HepG2 (cell line): ENCODE results near the gene SDR39U1. TPM values are rescaled to one million over a fixed set of nuclear protein-coding genes. Genes with fewer than 3 reads are reported as not detected.

Source experiments
- CREBL2 ChIP-seq: sonication (generic); formaldehyde crosslinking; IDR thresholded peaks from 2 replicates; pipeline ENCODE4 v1.8.1; 2023; ENCODE audit warnings: missing genetic modification reagents, mild to moderate bottlenecking, borderline replicate concordance
- DR1 ChIP-seq: sonication (generic); formaldehyde crosslinking; IDR thresholded peaks from 2 replicates; pipeline ENCODE4 v1.8.0; 2021; ENCODE audit warnings: mild to moderate bottlenecking, missing genetic modification reagents, inconsistent platforms
- DZIP1 ChIP-seq: sonication (generic); formaldehyde crosslinking; IDR thresholded peaks from 2 replicates; pipeline ENCODE4 v1.5.0; 2020; ENCODE audit warnings: mild to moderate bottlenecking, missing genetic modification reagents
- E2F5 ChIP-seq: sonication (generic); formaldehyde crosslinking; conservative IDR thresholded peaks from 2 replicates; pipeline ENCODE4 v1.4.0; 2020; ENCODE audit warnings: missing genetic modification reagents
- EED ChIP-seq: sonication (generic); formaldehyde crosslinking; IDR thresholded peaks from 2 replicates; pipeline ENCODE4 v1.5.0; 2020; ENCODE audit warnings: mild to moderate bottlenecking, missing genetic modification reagents
- HNRNPH1 ChIP-seq: fragments of 200-400 bp; formaldehyde crosslinking; optimal IDR thresholded peaks from 2 replicates; pipeline ENCODE3; 2017; ENCODE audit warnings: mild to moderate bottlenecking, low read depth, low read length
- HNRNPLL ChIP-seq: fragments of 200-400 bp; formaldehyde crosslinking; IDR thresholded peaks from 2 replicates; pipeline ENCODE4 v1.6.1; 2017; ENCODE audit warnings: mild to moderate bottlenecking, low read depth, low read length; ENCODE audit not compliant: poor library complexity, severe bottlenecking
- IRF2 ChIP-seq: IDR thresholded peaks from 2 replicates; pipeline ENCODE4 v1.6.1; 2018; ENCODE audit warnings: missing genetic modification reagents, missing compliant biosample characterization
- IRX3 ChIP-seq: sonication (generic); formaldehyde crosslinking; IDR thresholded peaks from 2 replicates; pipeline ENCODE4 v1.8.1; 2023; ENCODE audit warnings: mild to moderate bottlenecking, low read depth, missing genetic modification reagents, borderline replicate concordance
- MYPOP ChIP-seq: sonication (generic); formaldehyde crosslinking; IDR thresholded peaks from 2 replicates; pipeline ENCODE4 v1.8.1; 2023; ENCODE audit warnings: mild to moderate bottlenecking, moderate library complexity, missing genetic modification reagents
- NR2F2 ChIP-seq: IDR thresholded peaks from 2 replicates; pipeline ENCODE4 v1.6.1; 2012; ENCODE audit warnings: low read depth, inconsistent platforms, borderline replicate concordance
- NR3C1 ChIP-seq: sonication (generic); formaldehyde crosslinking; IDR thresholded peaks from 2 replicates; pipeline ENCODE4 v1.4.0; 2020; ENCODE audit warnings: missing genetic modification reagents
- RARA ChIP-seq: IDR thresholded peaks from 2 replicates; pipeline ENCODE4 v1.6.1; 2016; ENCODE audit warnings: missing genetic modification reagents, missing compliant biosample characterization
- SAFB2 ChIP-seq: sonication (generic); formaldehyde crosslinking; IDR thresholded peaks from 2 replicates; pipeline ENCODE4 v1.5.1; 2020; ENCODE audit warnings: missing genetic modification reagents, low read depth, mild to moderate bottlenecking, borderline replicate concordance
- SIN3B ChIP-seq: fragments of 150-350 bp; IDR thresholded peaks from 2 replicates; pipeline ENCODE4 v1.6.1; 2014; ENCODE audit warnings: low read length
- SMAD1 ChIP-seq: sonication (generic); formaldehyde crosslinking; IDR thresholded peaks from 2 replicates; pipeline ENCODE4 v1.4.0; 2020; ENCODE audit warnings: missing genetic modification reagents, low read depth, mild to moderate bottlenecking, borderline replicate concordance
- SNAPC2 ChIP-seq: sonication (generic); formaldehyde crosslinking; IDR thresholded peaks from 2 replicates; pipeline ENCODE4 v1.8.1; 2022; ENCODE audit warnings: mild to moderate bottlenecking, missing genetic modification reagents
- SPEN ChIP-seq: sonication (generic); formaldehyde crosslinking; IDR thresholded peaks from 2 replicates; pipeline ENCODE4 v1.5.1; 2020; ENCODE audit warnings: low read depth, mild to moderate bottlenecking, missing genetic modification reagents
- ZNF232 ChIP-seq: sonication (generic); formaldehyde crosslinking; IDR thresholded peaks from 2 replicates; pipeline ENCODE4 v1.4.0; 2020; ENCODE audit warnings: missing genetic modification reagents, borderline replicate concordance
- ZNF253 ChIP-seq: sonication (generic); formaldehyde crosslinking; IDR thresholded peaks from 2 replicates; pipeline ENCODE4 v1.8.0; 2022; ENCODE audit warnings: mild to moderate bottlenecking, missing genetic modification reagents, borderline replicate concordance
- ZNF350 ChIP-seq: sonication (generic); formaldehyde crosslinking; IDR thresholded peaks from 2 replicates; pipeline ENCODE4 v1.4.0; 2020; ENCODE audit warnings: mild to moderate bottlenecking, low read depth, missing genetic modification reagents, borderline replicate concordance
- ZNF619 ChIP-seq: sonication (generic); formaldehyde crosslinking; IDR thresholded peaks from 2 replicates; pipeline ENCODE4 v1.4.0; 2020; ENCODE audit warnings: mild to moderate bottlenecking, missing genetic modification reagents
- ZNF639 ChIP-seq: conservative IDR thresholded peaks from 2 replicates; pipeline ENCODE4 v1.6.1; 2018; ENCODE audit warnings: missing genetic modification reagents
- ZSCAN22 ChIP-seq: sonication (generic); formaldehyde crosslinking; IDR thresholded peaks from 2 replicates; pipeline ENCODE4 v1.4.0; 2020; ENCODE audit warnings: mild to moderate bottlenecking, missing genetic modification reagents
- polyA plus RNA-seq, 8 experiments: library from polyadenylated mRNA; depleted of rRNA in 3 of 8; stranded (reverse) in 7 of 8; unstranded in 1 of 8; fragments of >200 nt; fragmentation: Illumina TruSeq in 4 of 8; extraction: Trizol in 4 of 8; gene quantifications; 2 replicates each; pipeline versions ENCODE4 v1.2.1 to v1.2.3, GENCODE V29; 2011 to 2016; ENCODE audit warnings: low read depth in 4 of 8, missing spikeins in 1 of 8, mixed read lengths in 1 of 8; ENCODE audit not compliant: insufficient read depth in 1 of 8
- total RNA-seq, 5 experiments: library from RNA; depleted of rRNA; stranded (reverse); fragments of >200 nt; fragmentation: Illumina TruSeq; extraction: Trizol; gene quantifications; 2 replicates each; pipeline ENCODE4 v1.2.3, GENCODE V29; 2016; ENCODE audit warnings: low read depth in 1 of 5

The SDR39U1 gene
- total and polyA plus RNA-seq, 2 of the 13 experiments (the other 11 are each of a cell fraction or from before 2014, with no cell fraction given): 34.4 to 129 TPM

GRCh38 chr14:24481622-24482324 is 39.2 kb upstream of the SDR39U1 start (continued):
- TF ChIP-seq ZNF350 (CRISPR knock-in tag) (peak; percentile 98), NR3C1 (CRISPR knock-in tag) (no peak; the same call in 1 of the 2 replicates), IRF2 (CRISPR knock-in tag) (peak; percentile 89), SIN3B (0 out of 2 replicates have a peak, but pooled peaks have one; percentile 42), SNAPC2 (no peak), NR2F2 (no peak; the same call in 1 of the 2 replicates), ZNF619 (peak; percentile 98), E2F5 (CRISPR knock-in tag) (0 out of 2 replicates have a peak, but pooled peaks have one; percentile 69), ZNF639 (CRISPR knock-in tag) (no peak), ZNF232 (CRISPR knock-in tag) (peak; percentile 87; the same call in 1 of the 2 replicates), SMAD1 (CRISPR knock-in tag) (peak; percentile 95), ZSCAN22 (CRISPR knock-in tag) (no peak), RARA (CRISPR knock-in tag) (peak; percentile 57; the same call in 1 of the 2 replicates), MYPOP (CRISPR knock-in tag) (no peak), CREBL2 (0 out of 2 replicates have a peak, but pooled peaks have one; percentile 61), DZIP1 (CRISPR knock-in tag) (no peak; the same call in 1 of the 2 replicates), SAFB2 (peak; percentile 88; the same call in 1 of the 2 replicates), EED (CRISPR knock-in tag) (peak; percentile 99), ZNF253 (CRISPR knock-in tag) (no peak), IRX3 (CRISPR knock-in tag) (no peak; the same call in 1 of the 2 replicates), HNRNPH1 (peak; percentile 6), SPEN (CRISPR knock-in tag) (peak; percentile 99), DR1 (CRISPR knock-in tag) (peak; percentile 82; the same call in 1 of the 2 replicates), HNRNPLL (peak; percentile 44)
